Measurements from ENCODE around the gene SMNDC1. TPM values are rescaled to one million over a fixed set of nuclear protein-coding genes. Genes with fewer than 3 reads are reported as not detected.

The SMNDC1 gene
- polyA plus RNA-seq, 1 experiment, result 26.4 TPM

DNA sequence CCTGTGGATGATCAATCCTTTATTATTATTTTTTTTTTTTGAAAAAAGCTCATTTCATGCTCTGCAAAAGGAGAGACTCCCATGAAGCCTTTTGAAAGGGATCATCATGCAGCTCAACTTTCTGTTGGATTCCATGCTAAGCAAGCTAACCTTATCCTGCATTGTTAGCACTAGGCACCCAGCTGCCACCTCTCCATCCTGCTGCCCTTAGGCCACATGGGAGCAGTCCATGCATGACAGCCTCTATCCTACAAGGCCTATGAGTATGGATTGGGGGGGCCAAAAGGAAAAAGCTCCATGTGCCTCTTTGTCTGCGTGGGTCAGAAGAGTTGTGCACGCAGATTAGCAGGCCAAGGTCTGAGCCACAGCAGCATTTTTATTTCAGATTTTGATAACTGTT, 19.2 kb downstream of the SMNDC1 start:
- no peak for TF ChIP-seq CTCF (IDR thresholded peaks at IDR 0.05; ENCODE audit: low read depth, low read length)
- no peak for DNase-seq (ENCODE audit: low read depth, low spot score)
- H3K27me3 ChIP-seq (ENCODE audit: control insufficient read depth, insufficient read depth, low read length), result no peaks in the 10 kb centered on the region
- POLR2A ChIA-PET, result interaction anchor here (0.6 kb wide), 1 partner anchor 10 kb away, joined by 3 read pairs; no protein-coding TSS in a partner anchor
- no peak overlapping the region for H3K4me3 ChIP-seq (ENCODE audit: low read depth, low read length)
- H3K9me3 ChIP-seq (ENCODE audit: control insufficient read depth, insufficient read depth, low read length), result no peaks in the 10 kb centered on the region
- CTCF ChIA-PET, result interaction anchor here (0.5 to 1.6 kb wide), 6 partner anchors 12 to 401 kb away, joined by 3 to 19 read pairs (median 4); no protein-coding TSS in a partner anchor
- H3K27ac ChIP-seq (ENCODE audit: low read depth, low read length), result no peak overlapping the region

- CTCF ChIA-PET, result interaction anchor here (1.4 to 6.9 kb wide), 3 partner anchors 142 to 400 kb away, joined by 3 to 265 read pairs (median 4); no protein-coding TSS in a partner anchor
- Histone ChIP-seq H3K4me3 (ENCODE audit: low read depth, low read length) (no peak overlapping the region), H3K27me3 (ENCODE audit: control insufficient read depth, insufficient read depth, low read length) (no peaks in the 10 kb centered on the region), H3K27ac (ENCODE audit: low read depth, low read length) (no peak overlapping the region), H3K9me3 (ENCODE audit: control insufficient read depth, insufficient read depth, low read length) (no peaks in the 10 kb centered on the region)
- POLR2A ChIA-PET, result no interaction called here
- TF ChIP-seq CTCF (IDR thresholded peaks at IDR 0.05; ENCODE audit: low read depth, low read length), result no peak
- DNase-seq (ENCODE audit: low read depth, low spot score), result no peak
Observed at GRCh38 chr10:110284262-110284661, 20.5 kb downstream of the SMNDC1 start.

- DNase-seq (ENCODE audit: low read depth, low spot score), result peak; percentile 43
- Histone ChIP-seq H3K27ac (ENCODE audit: low read depth, low read length) (no peak overlapping the region), H3K9me3 (ENCODE audit: control insufficient read depth, insufficient read depth, low read length) (no peaks in the 10 kb centered on the region), H3K27me3 (ENCODE audit: control insufficient read depth, insufficient read depth, low read length) (no peaks in the 10 kb centered on the region), H3K4me3 (ENCODE audit: low read depth, low read length) (no peak overlapping the region)
- TF ChIP-seq CTCF (IDR thresholded peaks at IDR 0.05; ENCODE audit: low read depth, low read length), result peak; percentile 80
- ChIA-PET CTCF (interaction anchor here (0.6 to 6.9 kb wide), 37 partner anchors 9 to 396 kb away, joined by 3 to 265 read pairs (median 5); partner anchors contain the start of gene MXI1), POLR2A (no interaction called here)
Observed at GRCh38 chr10:110279407-110279986, 25.2 kb downstream of the SMNDC1 start.

GRCh38 chr10:110278562-110279406, 25.9 kb downstream of the SMNDC1 start:
- Histone ChIP-seq H3K27ac (ENCODE audit: low read depth, low read length) (no peak overlapping the region), H3K9me3 (ENCODE audit: control insufficient read depth, insufficient read depth, low read length) (no peaks in the 10 kb centered on the region), H3K4me3 (ENCODE audit: low read depth, low read length) (no peak overlapping the region), H3K27me3 (ENCODE audit: control insufficient read depth, insufficient read depth, low read length) (no peaks in the 10 kb centered on the region)
- POLR2A ChIA-PET, result interaction anchor here (0.7 kb wide), 2 partner anchors 68 to 344 kb away, joined by 4 to 7 read pairs; no protein-coding TSS in a partner anchor
- CTCF ChIA-PET, result interaction anchor here (0.5 to 6.9 kb wide), 35 partner anchors 8 to 395 kb away, joined by 3 to 265 read pairs (median 4); partner anchors contain the start of gene MXI1
- TF ChIP-seq CTCF (IDR thresholded peaks at IDR 0.05; ENCODE audit: low read depth, low read length), result no peak
- DNase-seq (ENCODE audit: low read depth, low spot score), result no peak
